BJ (cell line): ENCODE results near the gene PBX3. TPM values are rescaled to one million over a fixed set of nuclear protein-coding genes. Genes with fewer than 3 reads are reported as not detected.

Experiments
- CTCF ChIA-PET: fragments of 350-600 bp; formaldehyde crosslinking; extraction: SDS; loops from one replicate; lab custom pipeline; 2021; ENCODE audit warnings: antibody characterized with exemption, inconsistent platforms; lab: Yijun Ruan, JAX
- POLR2A ChIA-PET: fragments of 300-600 bp; sonication (Branson Sonifier 250); formaldehyde crosslinking; extraction: SDS; loops from one replicate; lab custom pipeline; 2021; ENCODE audit warnings: antibody characterized with exemption; lab: Charles Lee
- DNase-seq: peaks from one replicate; pipeline ENCODE4 v3.0.0-alpha.2; 2011; ENCODE audit warnings: low read depth
- H3K27me3 ChIP-seq: 2 replicates; pipeline ENCODE4 v1.6.0; 2011; ENCODE audit warnings: low read length; ENCODE audit not compliant: control insufficient read depth, insufficient read depth
- H3K36me3 ChIP-seq: 2 replicates; pipeline ENCODE4 v1.5.1; 2011; ENCODE audit warnings: low read length; ENCODE audit not compliant: control insufficient read depth, insufficient read depth
- H3K4me3 ChIP-seq: 2 replicates; pipeline ENCODE4 v1.5.1; 2011; ENCODE audit warnings: low read depth, mild to moderate bottlenecking, control low read depth, low read length
- polyA plus RNA-seq: library from polyadenylated mRNA; depleted of rRNA; stranded (reverse); fragments of >200 nt; gene quantifications from 2 replicates; pipeline ENCODE4 v1.2.3, GENCODE V29; 2011
- TF ChIP-seq, protein P1 (sequence below): IDR thresholded peaks from 2 replicates; pipeline ENCODE4 v1.5.1; 2011; ENCODE audit warnings: low read depth, mild to moderate bottlenecking, control low read depth, inconsistent platforms, low read length, moderate library complexity; ENCODE audit not compliant: insufficient read depth

PBX3 gene
- polyA plus RNA-seq, 1 experiment: 27.9 TPM

DNA sequence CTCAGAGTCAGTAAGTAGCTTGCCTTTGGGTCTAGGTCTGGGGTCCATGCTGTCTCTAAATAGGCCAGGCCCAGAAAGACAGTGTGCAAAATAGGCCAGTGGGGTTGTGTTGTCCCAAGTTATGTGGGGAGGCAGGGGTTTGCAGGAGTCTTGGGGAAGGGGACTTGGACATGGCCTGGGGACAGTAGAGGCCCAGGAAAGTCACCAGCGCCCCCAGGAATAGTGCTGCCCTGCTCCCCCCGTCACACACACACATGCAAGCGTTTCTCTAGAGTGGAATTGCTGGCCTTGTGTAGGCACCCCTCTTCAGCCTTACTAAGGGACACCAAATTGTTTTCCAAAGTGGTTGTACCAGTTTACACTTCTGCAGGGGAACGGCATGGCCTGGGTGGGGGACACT, 227.5 kb downstream of the PBX3 start:
- no peaks in the 10 kb centered on the region for H3K36me3 ChIP-seq
- POLR2A ChIA-PET: no interaction called here
- TF ChIP-seq, protein P1, sequence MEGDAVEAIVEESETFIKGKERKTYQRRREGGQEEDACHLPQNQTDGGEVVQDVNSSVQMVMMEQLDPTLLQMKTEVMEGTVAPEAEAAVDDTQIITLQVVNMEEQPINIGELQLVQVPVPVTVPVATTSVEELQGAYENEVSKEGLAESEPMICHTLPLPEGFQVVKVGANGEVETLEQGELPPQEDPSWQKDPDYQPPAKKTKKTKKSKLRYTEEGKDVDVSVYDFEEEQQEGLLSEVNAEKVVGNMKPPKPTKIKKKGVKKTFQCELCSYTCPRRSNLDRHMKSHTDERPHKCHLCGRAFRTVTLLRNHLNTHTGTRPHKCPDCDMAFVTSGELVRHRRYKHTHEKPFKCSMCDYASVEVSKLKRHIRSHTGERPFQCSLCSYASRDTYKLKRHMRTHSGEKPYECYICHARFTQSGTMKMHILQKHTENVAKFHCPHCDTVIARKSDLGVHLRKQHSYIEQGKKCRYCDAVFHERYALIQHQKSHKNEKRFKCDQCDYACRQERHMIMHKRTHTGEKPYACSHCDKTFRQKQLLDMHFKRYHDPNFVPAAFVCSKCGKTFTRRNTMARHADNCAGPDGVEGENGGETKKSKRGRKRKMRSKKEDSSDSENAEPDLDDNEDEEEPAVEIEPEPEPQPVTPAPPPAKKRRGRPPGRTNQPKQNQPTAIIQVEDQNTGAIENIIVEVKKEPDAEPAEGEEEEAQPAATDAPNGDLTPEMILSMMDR: no peak

DNA sequence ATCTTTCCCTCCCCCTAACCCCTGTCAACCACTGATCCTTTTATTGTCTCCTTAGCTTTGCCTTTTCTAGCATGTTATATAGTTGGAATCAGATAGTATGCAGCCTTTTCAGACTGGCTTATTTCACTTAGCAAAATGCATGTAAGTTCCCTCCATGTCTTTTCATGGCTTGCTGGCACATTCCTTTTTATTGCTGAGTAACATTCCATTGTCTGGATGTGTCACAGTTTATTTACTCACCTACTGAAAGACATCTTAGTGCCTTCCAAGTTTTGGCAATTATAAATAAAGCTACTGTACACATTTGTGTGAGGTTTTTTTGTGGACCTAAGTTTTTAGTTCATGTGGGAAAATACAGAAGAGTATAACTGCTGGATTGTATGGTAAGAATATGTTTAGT, 230.1 kb downstream of the PBX3 start:
- Histone ChIP-seq H3K36me3 (no peaks in the 10 kb centered on the region), H3K27me3 (peaks cover 2% of the 10 kb centered on the region; the same call in 1 of the 2 replicates), H3K4me3 (no peak overlapping the region)
- CTCF ChIA-PET: no interaction called here
- no peak for DNase-seq
- POLR2A ChIA-PET: no interaction called here
- TF ChIP-seq, protein P1: no peak

More for the DNA sequence above, 227.5 kb downstream of the PBX3 start:
- H3K27me3 ChIP-seq: no peaks in the 10 kb centered on the region
- no peak for DNase-seq
- CTCF ChIA-PET: no interaction called here
- no peak overlapping the region for H3K4me3 ChIP-seq

DNA sequence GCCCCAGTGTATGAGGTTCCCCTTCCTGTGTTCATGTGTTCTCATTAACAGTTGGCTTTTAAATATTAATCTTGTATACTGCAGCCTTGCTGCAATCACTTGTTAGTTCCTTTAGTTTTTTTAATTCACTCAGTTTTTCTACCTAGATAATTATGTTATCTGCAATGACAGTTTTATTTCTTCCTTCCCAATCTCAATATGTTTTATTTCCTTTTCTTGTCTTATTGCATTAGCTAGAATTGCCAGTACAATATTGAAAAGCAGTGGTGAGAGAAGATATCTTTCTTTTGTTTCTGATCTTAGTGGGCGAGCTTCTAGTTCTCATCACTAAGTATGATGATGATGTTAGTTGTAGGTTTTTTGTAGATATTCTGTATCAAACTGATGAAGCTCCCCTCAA, 232.2 kb downstream of the PBX3 start:
- ChIA-PET CTCF (no interaction called here), POLR2A (no interaction called here)
- peaks cover 5% of the 10 kb centered on the region; the same call in 1 of the 2 replicates for H3K27me3 ChIP-seq

DNA sequence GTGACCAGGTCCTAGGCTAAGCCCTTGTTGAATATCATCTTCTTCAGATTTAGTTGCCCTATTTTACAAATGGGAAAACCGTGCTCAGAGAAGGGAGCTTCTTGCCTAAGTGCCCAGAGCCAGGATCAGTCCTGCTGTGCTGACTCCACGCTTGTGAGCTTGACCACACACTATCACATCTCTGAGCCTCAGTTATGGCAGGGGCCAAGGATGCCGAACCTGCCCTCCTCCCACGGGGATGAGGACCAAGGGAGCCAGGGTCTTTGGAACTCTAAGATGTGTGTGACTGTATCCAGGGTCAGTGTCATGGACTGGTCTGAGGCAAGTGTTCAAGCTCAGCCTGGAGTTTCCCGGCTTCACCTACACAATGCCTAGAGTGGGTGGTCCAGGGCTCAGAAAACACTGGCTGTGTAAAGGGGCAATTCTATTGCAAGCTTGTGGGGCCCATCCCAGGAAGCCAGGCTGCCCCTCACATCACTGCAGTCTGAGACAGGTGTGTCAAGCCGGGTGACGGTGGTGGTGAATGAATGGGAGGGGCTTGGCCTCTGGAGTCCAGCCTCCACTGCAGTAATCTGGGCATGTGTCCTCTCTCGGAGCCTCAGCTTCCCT, 235.7 kb downstream of the PBX3 start:
- H3K4me3 ChIP-seq: no peak overlapping the region
- ChIA-PET CTCF (no interaction called here), POLR2A (no interaction called here)
- DNase-seq: no peak
- peaks cover 9% of the 10 kb centered on the region; the same call in 1 of the 2 replicates for H3K27me3 ChIP-seq
- H3K36me3 ChIP-seq: no peaks in the 10 kb centered on the region
- TF ChIP-seq, protein P1: no peak

More for the DNA sequence above, 232.2 kb downstream of the PBX3 start:
- TF ChIP-seq, protein P1: no peak
- no peak for DNase-seq
- no peak overlapping the region for H3K4me3 ChIP-seq
- no peaks in the 10 kb centered on the region for H3K36me3 ChIP-seq

DNA sequence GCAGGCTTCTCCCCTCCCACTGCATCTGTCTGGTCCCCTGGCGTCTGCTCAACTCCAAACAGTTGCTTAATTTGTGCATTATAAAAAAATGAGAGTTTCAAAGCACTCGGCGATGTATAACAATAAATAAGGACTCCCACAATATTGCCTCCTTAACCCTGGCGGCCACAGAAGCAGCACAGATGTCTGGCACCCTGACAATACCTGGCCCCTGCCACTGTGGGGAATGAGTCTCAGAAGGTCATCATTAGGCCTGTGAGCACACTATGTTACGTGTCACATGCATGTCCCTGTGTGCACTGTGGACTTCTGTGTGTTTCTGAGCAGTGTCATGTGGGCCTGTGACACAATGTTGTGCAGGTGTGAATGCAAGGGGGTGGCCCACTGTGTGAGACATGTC, 236.5 kb downstream of the PBX3 start:
- H3K36me3 ChIP-seq: no peaks in the 10 kb centered on the region
- peaks cover 9% of the 10 kb centered on the region; the same call in 1 of the 2 replicates for H3K27me3 ChIP-seq
- POLR2A ChIA-PET: no interaction called here
- no peak for DNase-seq
- CTCF ChIA-PET: no interaction called here
- H3K4me3 ChIP-seq: no peak overlapping the region
- TF ChIP-seq, protein P1: no peak
